ENCODE data around the gene DUSP8.

Gene DUSP8

GRCh38 chr11:1566381-1567051, 5.6 kb downstream of the DUSP8 start:
- TF ChIP-seq, protein P1, sequence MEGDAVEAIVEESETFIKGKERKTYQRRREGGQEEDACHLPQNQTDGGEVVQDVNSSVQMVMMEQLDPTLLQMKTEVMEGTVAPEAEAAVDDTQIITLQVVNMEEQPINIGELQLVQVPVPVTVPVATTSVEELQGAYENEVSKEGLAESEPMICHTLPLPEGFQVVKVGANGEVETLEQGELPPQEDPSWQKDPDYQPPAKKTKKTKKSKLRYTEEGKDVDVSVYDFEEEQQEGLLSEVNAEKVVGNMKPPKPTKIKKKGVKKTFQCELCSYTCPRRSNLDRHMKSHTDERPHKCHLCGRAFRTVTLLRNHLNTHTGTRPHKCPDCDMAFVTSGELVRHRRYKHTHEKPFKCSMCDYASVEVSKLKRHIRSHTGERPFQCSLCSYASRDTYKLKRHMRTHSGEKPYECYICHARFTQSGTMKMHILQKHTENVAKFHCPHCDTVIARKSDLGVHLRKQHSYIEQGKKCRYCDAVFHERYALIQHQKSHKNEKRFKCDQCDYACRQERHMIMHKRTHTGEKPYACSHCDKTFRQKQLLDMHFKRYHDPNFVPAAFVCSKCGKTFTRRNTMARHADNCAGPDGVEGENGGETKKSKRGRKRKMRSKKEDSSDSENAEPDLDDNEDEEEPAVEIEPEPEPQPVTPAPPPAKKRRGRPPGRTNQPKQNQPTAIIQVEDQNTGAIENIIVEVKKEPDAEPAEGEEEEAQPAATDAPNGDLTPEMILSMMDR (IDR thresholded peaks at IDR 0.05; ENCODE audit: insufficient read depth, low read depth, low read length, missing control alignments): peak; percentile 7
- H3K4me3 ChIP-seq (ENCODE audit: low read depth, low read length): no peak overlapping the region
- no peak for DNase-seq (ENCODE audit: low read depth)

GRCh38 chr11:1565904-1566247, 6.2 kb downstream of the DUSP8 start:
- TF ChIP-seq, protein P1 (IDR thresholded peaks at IDR 0.05; ENCODE audit: insufficient read depth, low read depth, low read length, missing control alignments): no peak
- DNase-seq (ENCODE audit: low read depth): no peak
- no peak overlapping the region for H3K4me3 ChIP-seq (ENCODE audit: low read depth, low read length)

DNA sequence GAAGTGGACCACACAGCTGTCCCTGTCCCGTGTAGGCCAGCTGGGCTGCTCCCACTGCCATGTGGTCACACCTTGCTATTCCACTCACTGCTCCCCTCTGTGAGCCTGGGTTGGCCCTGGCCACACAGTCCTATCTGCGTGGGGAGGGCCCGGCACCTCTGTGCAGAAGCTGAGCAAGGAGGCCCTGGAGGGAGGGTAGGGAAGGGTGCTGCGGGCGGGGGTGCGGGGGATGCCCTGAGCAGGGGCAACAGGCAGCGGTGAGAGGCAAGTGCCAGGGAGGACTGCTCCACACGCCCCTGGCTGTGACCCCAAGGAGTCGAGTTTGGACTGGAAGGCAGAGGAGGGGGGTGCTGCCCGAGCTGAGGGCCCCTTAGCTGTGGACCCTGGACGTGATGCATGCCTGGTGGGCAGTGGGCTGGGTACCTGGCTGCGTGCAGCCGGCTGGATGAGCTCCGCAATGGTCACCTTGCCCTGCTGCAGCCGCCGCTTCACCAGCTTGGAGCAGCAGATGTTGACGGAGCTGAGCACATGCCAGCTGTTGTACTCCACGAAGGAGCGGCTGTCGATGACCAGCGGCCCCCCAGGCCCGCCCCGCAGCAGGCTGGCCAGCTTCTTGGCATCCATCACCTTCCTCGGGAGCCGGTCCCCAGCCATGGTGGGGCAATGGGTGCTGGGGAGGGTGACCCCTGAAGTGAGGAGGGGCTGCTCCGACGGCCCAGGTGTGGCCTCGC, 6.7 kb downstream of the DUSP8 start:
- no peak for DNase-seq (ENCODE audit: low read depth)
- TF ChIP-seq, protein P1 (IDR thresholded peaks at IDR 0.05; ENCODE audit: insufficient read depth, low read depth, low read length, missing control alignments): no peak
- H3K4me3 ChIP-seq (ENCODE audit: low read depth, low read length): no peak overlapping the region

- no peak overlapping the region for H3K4me3 ChIP-seq (ENCODE audit: low read depth, low read length)
- DNase-seq (ENCODE audit: low read depth): no peak
- TF ChIP-seq, protein P1 (IDR thresholded peaks at IDR 0.05; ENCODE audit: insufficient read depth, low read depth, low read length, missing control alignments): no peak
Measured at GRCh38 chr11:1564535-1565172, 7.4 kb downstream of the DUSP8 start.

- H3K4me3 ChIP-seq (ENCODE audit: low read depth, low read length): no peak overlapping the region
- DNase-seq (ENCODE audit: low read depth): no peak
- TF ChIP-seq, protein P1 (IDR thresholded peaks at IDR 0.05; ENCODE audit: insufficient read depth, low read depth, low read length, missing control alignments): no peak
Measured at GRCh38 chr11:1563697-1564534, 8.2 kb downstream of the DUSP8 start.

GRCh38 chr11:1563149-1563638, 8.9 kb downstream of the DUSP8 start:
- no peak for DNase-seq (ENCODE audit: low read depth)
- H3K4me3 ChIP-seq (ENCODE audit: low read depth, low read length): no peak overlapping the region
- TF ChIP-seq, protein P1 (IDR thresholded peaks at IDR 0.05; ENCODE audit: insufficient read depth, low read depth, low read length, missing control alignments): no peak
